ENCODE data around the gene ACSL1.

- no peak for TF ChIP-seq CTCF (conservative IDR thresholded peaks at IDR 0.05; ENCODE audit: low read length)
- no peak for TF ChIP-seq EZH2phosphoT487 (IDR thresholded peaks at IDR 0.05; ENCODE audit: borderline replicate concordance)
Measured at GRCh38 chr4:184769141-184769765, 56.5 kb downstream of the ACSL1 start.

All from Loucy (cell line).